Neural progenitor cell (in vitro differentiated cells): ENCODE data around the gene ITLN2. TPM values are rescaled to one million over a fixed set of nuclear protein-coding genes. Genes with fewer than 3 reads are reported as not detected.

Experiments
- DNase-seq: peaks from one replicate; pipeline ENCODE4 v3.0.0-alpha.2; 2016; ENCODE audit warnings: low spot score
- H2AFZ ChIP-seq: fragments of 200-600 bp; sonication (generic); replicated peaks from 2 replicates; pipeline ENCODE4 v1.6.1; 2016; ENCODE audit warnings: antibody characterized with exemption
- H3F3A ChIP-seq: fragments of 200-600 bp; sonication (generic); 2 replicates; pipeline ENCODE4 v1.6.1; 2016; ENCODE audit warnings: antibody characterized with exemption, low read depth
- H3K27ac ChIP-seq: fragments of 200-600 bp; sonication (generic); 2 replicates; pipeline ENCODE4 v1.5.1; 2016; ENCODE audit warnings: mild to moderate bottlenecking
- H3K27me3 ChIP-seq: fragments of 200-600 bp; sonication (generic); 2 replicates; pipeline ENCODE4 v1.6.1; 2016; ENCODE audit warnings: mild to moderate bottlenecking, moderate library complexity
- H3K36me3 ChIP-seq: fragments of 200-600 bp; sonication (generic); 2 replicates; pipeline ENCODE4 v1.5.1; 2016
- H3K4me1 ChIP-seq: fragments of 200-600 bp; sonication (generic); 2 replicates; pipeline ENCODE4 v1.6.1; 2016; ENCODE audit warnings: mixed run types
- H3K4me2 ChIP-seq: fragments of 200-600 bp; sonication (generic); 2 replicates; pipeline ENCODE4 v1.6.1; 2016
- H3K4me3 ChIP-seq: fragments of 200-600 bp; sonication (generic); 2 replicates; pipeline ENCODE4 v1.5.1; 2016
- H3K79me2 ChIP-seq: fragments of 200-600 bp; sonication (generic); 2 replicates; pipeline ENCODE4 v1.6.1; 2016; ENCODE audit warnings: low read depth
- H3K9ac ChIP-seq: fragments of 200-600 bp; sonication (generic); 2 replicates; pipeline ENCODE4 v1.6.1; 2016
- H3K9me3 ChIP-seq: fragments of 200-600 bp; sonication (generic); 2 replicates; pipeline ENCODE4 v1.5.1; 2016; ENCODE audit warnings: low read depth
- H4K20me1 ChIP-seq: fragments of 200-600 bp; sonication (generic); 2 replicates; pipeline ENCODE4 v1.6.1; 2016; ENCODE audit warnings: low read depth
- H3K27ac Mint-ChIP-seq: 3 replicates; pipeline ENCODE4 v1.8.0; 2021; ENCODE audit warnings: mixed read lengths
- H3K27me3 Mint-ChIP-seq: 2 replicates; pipeline ENCODE4 v1.8.0; 2022; ENCODE audit warnings: low read depth, mild to moderate bottlenecking, inconsistent platforms, moderate library complexity, mixed read lengths; ENCODE audit not compliant: insufficient read depth
- H3K36me3 Mint-ChIP-seq: 3 replicates; pipeline ENCODE4 v1.8.0; 2021; ENCODE audit warnings: mixed read lengths
- H3K4me1 Mint-ChIP-seq: 3 replicates; pipeline ENCODE4 v1.8.0; 2021; ENCODE audit warnings: mixed read lengths
- H3K4me3 Mint-ChIP-seq: 3 replicates; pipeline ENCODE4 v1.8.0; 2021; ENCODE audit warnings: mild to moderate bottlenecking, moderate library complexity, mixed read lengths
- H3K9me3 Mint-ChIP-seq: 3 replicates; pipeline ENCODE4 v1.8.0; 2020; ENCODE audit warnings: mixed read lengths
- EZH2 ChIP-seq: fragments of 200-600 bp; sonication (generic); IDR thresholded peaks from 2 replicates; pipeline ENCODE4 v1.6.1; 2017; ENCODE audit warnings: antibody characterized with exemption, mild to moderate bottlenecking, moderate library complexity
- EZH2phosphoT487 ChIP-seq: fragments of 200-600 bp; sonication (generic); IDR thresholded peaks from 2 replicates; pipeline ENCODE4 v1.6.1; 2017; ENCODE audit warnings: antibody characterized with exemption
- total RNA-seq: library from RNA; depleted of rRNA; stranded (reverse); fragments of >200 nt; gene quantifications from 2 replicates; pipeline ENCODE4 v1.2.3, GENCODE V29; 2015; ENCODE audit warnings: low replicate concordance
- TF ChIP-seq, protein P1 (sequence below): fragments of 200-600 bp; sonication (generic); IDR thresholded peaks from 2 replicates; pipeline ENCODE4 v1.5.1; 2017; ENCODE audit warnings: antibody characterized with exemption, mild to moderate bottlenecking

ITLN2 gene
- total RNA-seq, 1 donor from 2014 or later = not detected

DNA sequence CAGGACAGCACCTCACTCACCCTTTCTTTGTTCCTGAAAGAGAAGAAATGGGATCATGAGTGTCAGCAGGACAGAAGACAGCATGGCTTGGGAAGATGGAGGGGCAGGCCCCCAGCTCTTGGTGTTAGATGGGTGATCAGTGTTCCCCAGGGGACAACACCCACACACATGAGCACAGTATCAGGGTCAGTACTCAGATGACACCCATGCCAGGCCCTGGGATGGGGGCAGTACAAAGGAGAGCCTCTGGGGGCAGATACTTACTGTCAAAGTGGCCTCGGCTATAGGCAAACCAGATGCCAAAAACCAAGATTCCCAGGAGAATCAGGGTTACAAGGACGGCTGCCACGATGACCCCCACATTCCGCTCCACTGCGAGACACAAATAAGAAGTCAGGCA is 44.8 kb upstream of the ITLN2 start:
- H3K36me3 Mint-ChIP-seq = no peaks in the 10 kb centered on the region

DNA sequence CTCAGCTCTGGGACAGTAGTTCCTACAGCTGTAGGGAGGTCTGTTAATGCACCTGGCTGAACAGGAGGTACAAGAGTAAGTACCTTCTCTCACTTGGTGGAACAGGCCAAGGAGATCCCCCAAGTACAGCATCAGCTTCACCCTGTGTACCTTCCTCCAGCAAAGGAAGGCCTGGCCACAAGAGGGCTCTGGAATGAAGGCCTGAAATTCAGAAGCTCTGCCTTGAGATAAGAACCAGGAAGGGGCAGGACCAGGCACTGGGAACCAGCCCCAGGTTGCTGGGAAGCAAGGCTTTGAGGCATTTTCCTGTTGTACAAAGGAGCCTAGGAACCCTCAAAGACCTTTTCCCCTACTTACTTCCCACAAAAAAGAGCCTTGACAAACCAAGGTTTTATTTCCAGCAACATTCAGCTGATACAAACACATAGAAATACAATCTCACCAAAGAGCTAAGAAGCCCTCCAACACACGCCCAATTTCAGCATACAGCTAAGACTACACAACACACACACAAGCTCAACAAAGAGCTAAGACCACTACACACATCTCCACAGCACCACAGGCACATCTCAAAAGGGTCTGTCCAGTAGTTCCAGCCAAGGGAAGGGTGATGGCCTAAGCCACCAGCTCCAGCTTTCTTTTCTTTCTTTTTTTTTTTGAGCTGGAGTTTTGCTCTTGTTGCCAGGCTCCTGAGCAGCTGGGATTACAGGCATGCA is 42.9 kb upstream of the ITLN2 start:
- no peaks in the 10 kb centered on the region for H4K20me1 ChIP-seq
- Mint-ChIP-seq H3K27ac (no peak overlapping the region), H3K27me3 (no peaks in the 10 kb centered on the region), H3K36me3 (no peaks in the 10 kb centered on the region), H3K4me3 (no peak overlapping the region), H3K9me3 (peaks cover 2% of the 10 kb centered on the region), H3K4me1 (peaks cover 9% of the 10 kb centered on the region)
- no peaks in the 10 kb centered on the region for H3K36me3 ChIP-seq
- DNase-seq = peak; percentile 49
- H2AFZ ChIP-seq = no peak overlapping the region
- H3K27me3 ChIP-seq = no peaks in the 10 kb centered on the region
- no peak overlapping the region for H3K4me3 ChIP-seq
- no peaks in the 10 kb centered on the region for H3K9me3 ChIP-seq
- H3K4me2 ChIP-seq = no peak overlapping the region
- no peak overlapping the region for H3K9ac ChIP-seq
- no peaks in the 10 kb centered on the region for H3K79me2 ChIP-seq
- H3F3A ChIP-seq = peaks cover 7% of the 10 kb centered on the region
- no peaks in the 10 kb centered on the region for H3K4me1 ChIP-seq
- TF ChIP-seq, protein P1, sequence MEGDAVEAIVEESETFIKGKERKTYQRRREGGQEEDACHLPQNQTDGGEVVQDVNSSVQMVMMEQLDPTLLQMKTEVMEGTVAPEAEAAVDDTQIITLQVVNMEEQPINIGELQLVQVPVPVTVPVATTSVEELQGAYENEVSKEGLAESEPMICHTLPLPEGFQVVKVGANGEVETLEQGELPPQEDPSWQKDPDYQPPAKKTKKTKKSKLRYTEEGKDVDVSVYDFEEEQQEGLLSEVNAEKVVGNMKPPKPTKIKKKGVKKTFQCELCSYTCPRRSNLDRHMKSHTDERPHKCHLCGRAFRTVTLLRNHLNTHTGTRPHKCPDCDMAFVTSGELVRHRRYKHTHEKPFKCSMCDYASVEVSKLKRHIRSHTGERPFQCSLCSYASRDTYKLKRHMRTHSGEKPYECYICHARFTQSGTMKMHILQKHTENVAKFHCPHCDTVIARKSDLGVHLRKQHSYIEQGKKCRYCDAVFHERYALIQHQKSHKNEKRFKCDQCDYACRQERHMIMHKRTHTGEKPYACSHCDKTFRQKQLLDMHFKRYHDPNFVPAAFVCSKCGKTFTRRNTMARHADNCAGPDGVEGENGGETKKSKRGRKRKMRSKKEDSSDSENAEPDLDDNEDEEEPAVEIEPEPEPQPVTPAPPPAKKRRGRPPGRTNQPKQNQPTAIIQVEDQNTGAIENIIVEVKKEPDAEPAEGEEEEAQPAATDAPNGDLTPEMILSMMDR = peak; percentile 54
- TF ChIP-seq EZH2 = no peak
- H3K27ac ChIP-seq = no peak overlapping the region

More for the DNA sequence above, 44.8 kb upstream of the ITLN2 start:
- Histone ChIP-seq H3K36me3 (no peaks in the 10 kb centered on the region), H4K20me1 (no peaks in the 10 kb centered on the region), H3K4me3 (no peak overlapping the region), H3F3A (no peaks in the 10 kb centered on the region), H3K4me1 (no peaks in the 10 kb centered on the region), H3K9me3 (no peaks in the 10 kb centered on the region), H3K27me3 (no peaks in the 10 kb centered on the region), H3K27ac (no peak overlapping the region), H3K79me2 (peaks cover 6% of the 10 kb centered on the region), H3K4me2 (no peak overlapping the region), H3K9ac (no peak overlapping the region), H2AFZ (no peak overlapping the region)
- peaks cover 9% of the 10 kb centered on the region for H3K4me1 Mint-ChIP-seq
- peaks cover 2% of the 10 kb centered on the region for H3K9me3 Mint-ChIP-seq
- peak overlapping the region; percentile 50 for H3K27ac Mint-ChIP-seq
- TF ChIP-seq EZH2phosphoT487 = no peak
- TF ChIP-seq, protein P1 = no peak
- no peak for TF ChIP-seq EZH2
- no peaks in the 10 kb centered on the region for H3K27me3 Mint-ChIP-seq
- no peak for DNase-seq
- no peak overlapping the region for H3K4me3 Mint-ChIP-seq

DNA sequence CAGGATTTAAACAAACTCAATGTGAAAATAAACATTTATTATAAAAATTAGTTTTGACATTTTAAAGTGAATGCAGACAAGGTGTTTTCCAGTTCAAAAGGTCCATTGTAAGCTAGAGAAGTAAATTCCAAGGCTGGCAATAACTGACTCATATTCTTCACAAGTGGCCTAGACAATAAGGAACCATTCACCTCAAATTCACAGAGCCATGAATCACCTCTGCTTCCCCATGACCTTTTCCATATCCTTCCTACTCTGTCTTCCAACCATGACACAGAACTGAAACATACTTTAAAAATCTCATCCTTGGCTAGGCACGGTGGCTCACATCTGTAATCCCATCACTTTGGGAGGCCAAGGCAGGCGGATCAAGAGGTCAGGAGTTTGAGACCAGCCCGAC is 41.6 kb upstream of the ITLN2 start:
- H3K4me1 ChIP-seq = no peaks in the 10 kb centered on the region
- no peaks in the 10 kb centered on the region for H3K36me3 ChIP-seq
- Mint-ChIP-seq H3K4me3 (no peak overlapping the region), H3K9me3 (peaks cover 2% of the 10 kb centered on the region), H3K4me1 (peaks cover 9% of the 10 kb centered on the region), H3K27me3 (no peaks in the 10 kb centered on the region), H3K36me3 (no peaks in the 10 kb centered on the region), H3K27ac (peak overlapping the region; percentile 3)
- H3K9me3 ChIP-seq = no peaks in the 10 kb centered on the region
- H4K20me1 ChIP-seq = no peaks in the 10 kb centered on the region
- no peaks in the 10 kb centered on the region for H3K79me2 ChIP-seq
- H3K27me3 ChIP-seq = no peaks in the 10 kb centered on the region
- H3K4me2 ChIP-seq = no peak overlapping the region
- no peak overlapping the region for H3K4me3 ChIP-seq
- DNase-seq = no peak
- H3F3A ChIP-seq = peaks cover 7% of the 10 kb centered on the region
- H2AFZ ChIP-seq = no peak overlapping the region
- TF ChIP-seq EZH2phosphoT487 (no peak), EZH2 (no peak)
- TF ChIP-seq, protein P1 = no peak
- H3K27ac ChIP-seq = no peak overlapping the region
- no peak overlapping the region for H3K9ac ChIP-seq
